Measurements from ENCODE around the gene NTRK2.

The NTRK2 gene

GRCh38 chr9:84845956-84846900 lies 176.7 kb downstream of the NTRK2 start:
- no peak overlapping the region for H3K9ac ChIP-seq (ENCODE audit: low read depth, low read length)
- DNase-seq (no peak), ATAC-seq (ENCODE audit: insufficient read depth, low read depth) (no peak)
- no peaks in the 10 kb centered on the region for H4K20me1 ChIP-seq (ENCODE audit: insufficient read depth, low read length)
- no peaks in the 10 kb centered on the region for H3K27me3 ChIP-seq (ENCODE audit: insufficient read depth, low read length, poor library complexity)
- no peak overlapping the region for H3K4me3 ChIP-seq (ENCODE audit: low read depth in 1 of 2, low read length in 2 of 2)
- TF ChIP-seq CTCF (IDR thresholded peaks at IDR 0.05; ENCODE audit: borderline replicate concordance, extremely low read depth, low read length, poor library complexity, severe bottlenecking) (no peak), EZH2 (IDR thresholded peaks at IDR 0.05; ENCODE audit: borderline replicate concordance, low read depth, low read length, severe bottlenecking) (no peak)
- H3K4me2 ChIP-seq (ENCODE audit: insufficient read depth, low read length), result no peak overlapping the region
- no peaks in the 10 kb centered on the region for H3K9me3 ChIP-seq (ENCODE audit: insufficient read depth, low read length, severe bottlenecking)
- no peak overlapping the region for H3K27ac ChIP-seq (ENCODE audit: low read length)
- no peak overlapping the region for H2AFZ ChIP-seq (ENCODE audit: low read depth, low read length)
- H3K79me2 ChIP-seq (ENCODE audit: insufficient read depth, low read length), result no peaks in the 10 kb centered on the region
- no peaks in the 10 kb centered on the region for H3K36me3 ChIP-seq (ENCODE audit: insufficient read depth, low read length)
- no peaks in the 10 kb centered on the region for H3K4me1 ChIP-seq (ENCODE audit: insufficient read depth, low read length)

- Histone ChIP-seq H3K27ac (ENCODE audit: low read length) (no peak overlapping the region), H3K79me2 (ENCODE audit: insufficient read depth, low read length) (no peaks in the 10 kb centered on the region), H3K9ac (ENCODE audit: low read depth, low read length) (no peak overlapping the region), H3K4me1 (ENCODE audit: insufficient read depth, low read length) (no peaks in the 10 kb centered on the region), H3K4me3 (ENCODE audit: low read depth in 1 of 2, low read length in 2 of 2) (no peak overlapping the region), H3K9me3 (ENCODE audit: insufficient read depth, low read length, severe bottlenecking) (no peaks in the 10 kb centered on the region), H2AFZ (ENCODE audit: low read depth, low read length) (no peak overlapping the region), H3K27me3 (ENCODE audit: insufficient read depth, low read length, poor library complexity) (no peaks in the 10 kb centered on the region), H3K36me3 (ENCODE audit: insufficient read depth, low read length) (no peaks in the 10 kb centered on the region), H4K20me1 (ENCODE audit: insufficient read depth, low read length) (no peaks in the 10 kb centered on the region), H3K4me2 (ENCODE audit: insufficient read depth, low read length) (no peak overlapping the region)
- no peak for DNase-seq
- no peak for ATAC-seq (ENCODE audit: insufficient read depth, low read depth)
- TF ChIP-seq CTCF (IDR thresholded peaks at IDR 0.05; ENCODE audit: borderline replicate concordance, extremely low read depth, low read length, poor library complexity, severe bottlenecking), result no peak
- no peak for TF ChIP-seq EZH2 (IDR thresholded peaks at IDR 0.05; ENCODE audit: borderline replicate concordance, low read depth, low read length, severe bottlenecking)
Measured at GRCh38 chr9:84846906-84847305, 177.4 kb downstream of the NTRK2 start.

GRCh38 chr9:84849049-84849448 lies 179.5 kb downstream of the NTRK2 start:
- ATAC-seq (ENCODE audit: insufficient read depth, low read depth), result no peak
- H3K4me3 ChIP-seq (ENCODE audit: low read depth in 1 of 2, low read length in 2 of 2), result no peak overlapping the region
- no peaks in the 10 kb centered on the region for H3K36me3 ChIP-seq (ENCODE audit: insufficient read depth, low read length)
- H3K27ac ChIP-seq (ENCODE audit: low read length), result no peak overlapping the region
- no peak for DNase-seq
- H3K4me2 ChIP-seq (ENCODE audit: insufficient read depth, low read length), result no peak overlapping the region
- no peaks in the 10 kb centered on the region for H3K4me1 ChIP-seq (ENCODE audit: insufficient read depth, low read length)
- no peaks in the 10 kb centered on the region for H3K27me3 ChIP-seq (ENCODE audit: insufficient read depth, low read length, poor library complexity)
- H2AFZ ChIP-seq (ENCODE audit: low read depth, low read length), result no peak overlapping the region
- no peaks in the 10 kb centered on the region for H3K79me2 ChIP-seq (ENCODE audit: insufficient read depth, low read length)
- no peaks in the 10 kb centered on the region for H3K9me3 ChIP-seq (ENCODE audit: insufficient read depth, low read length, severe bottlenecking)
- no peaks in the 10 kb centered on the region for H4K20me1 ChIP-seq (ENCODE audit: insufficient read depth, low read length)
- H3K9ac ChIP-seq (ENCODE audit: low read depth, low read length), result no peak overlapping the region
- TF ChIP-seq CTCF (IDR thresholded peaks at IDR 0.05; ENCODE audit: borderline replicate concordance, extremely low read depth, low read length, poor library complexity, severe bottlenecking), result no peak
- TF ChIP-seq EZH2 (IDR thresholded peaks at IDR 0.05; ENCODE audit: borderline replicate concordance, low read depth, low read length, severe bottlenecking), result no peak
